SK-N-MC (cell line): ENCODE measurements around the gene IPPK.

Experiments used
- DNase-seq: peaks from one replicate; pipeline ENCODE4 v3.0.0-alpha.2; 2011; ENCODE audit warnings: low read depth, low spot score
- H3K27ac ChIP-seq: fragments of 200-600 bp; sonication (generic); 2 replicates; pipeline ENCODE4 v1.5.1; 2016; ENCODE audit warnings: mixed run types
- H3K36me3 ChIP-seq: fragments of 200-600 bp; sonication (generic); 2 replicates; pipeline ENCODE4 v1.6.1; 2017; ENCODE audit warnings: antibody characterized with exemption, low read length, mixed read lengths; ENCODE audit not compliant: insufficient read depth
- H3K4me3 ChIP-seq: fragments of 200-600 bp; sonication (generic); 2 replicates; pipeline ENCODE4 v1.5.1; 2016
- H3K9ac ChIP-seq: fragments of 200-600 bp; sonication (generic); 2 replicates; pipeline ENCODE4 v1.8.0; 2017; ENCODE audit warnings: mixed run types, mixed read lengths; ENCODE audit not compliant: insufficient read length
- H3K9me3 ChIP-seq: fragments of 200-600 bp; sonication (generic); 2 replicates; pipeline ENCODE4 v1.6.1; 2017; ENCODE audit warnings: low read depth, mild to moderate bottlenecking, antibody characterized with exemption, low read length, moderate library complexity, mixed read lengths
- EZH2 ChIP-seq: fragments of 200-600 bp; sonication (generic); IDR thresholded peaks from one replicate; pipeline ENCODE4 v1.6.1; 2017; ENCODE audit warnings: antibody characterized with exemption
- FOXP2 ChIP-seq: optimal IDR thresholded peaks from 2 replicates; pipeline ENCODE3; 2011; ENCODE audit warnings: mild to moderate bottlenecking, moderate library complexity; ENCODE audit not compliant: insufficient read depth; ENCODE audit errors: extremely low read length, control extremely low read depth
- POLR2AphosphoS5 ChIP-seq: IDR thresholded peaks from 2 replicates; pipeline ENCODE4 v1.6.1; 2012; ENCODE audit warnings: mild to moderate bottlenecking, low read depth, low read length, borderline replicate concordance

Gene IPPK

GRCh38 chr9:92706218-92706940 lies 36.4 kb upstream of the IPPK start:
- H3K9me3 ChIP-seq = no peaks in the 10 kb centered on the region
- no peak overlapping the region for H3K4me3 ChIP-seq
- H3K36me3 ChIP-seq = peaks cover 6% of the 10 kb centered on the region; the same call in 1 of the 2 replicates
- TF ChIP-seq FOXP2 (no peak), EZH2 (no peak)
- H3K27ac ChIP-seq = no peak overlapping the region
- DNase-seq = no peak
- H3K9ac ChIP-seq = no peak overlapping the region

GRCh38 chr9:92704528-92704927 lies 34.6 kb upstream of the IPPK start:
- Histone ChIP-seq H3K9ac (no peak overlapping the region), H3K36me3 (no peaks in the 10 kb centered on the region), H3K27ac (no peak overlapping the region), H3K4me3 (no peak overlapping the region), H3K9me3 (no peaks in the 10 kb centered on the region)
- no peak for DNase-seq
- TF ChIP-seq EZH2 = no peak
- TF ChIP-seq POLR2AphosphoS5 = no peak
- TF ChIP-seq FOXP2 = no peak

GRCh38 chr9:92696619-92697018 lies 26.7 kb upstream of the IPPK start:
- Histone ChIP-seq H3K9me3 (0 out of 2 replicates have a peak, but pooled peaks cover 2% of the 10 kb centered on the region), H3K4me3 (no peak overlapping the region), H3K36me3 (no peaks in the 10 kb centered on the region), H3K9ac (no peak overlapping the region), H3K27ac (no peak overlapping the region)
- no peak for TF ChIP-seq EZH2
- no peak for TF ChIP-seq FOXP2
- no peak for TF ChIP-seq POLR2AphosphoS5
- no peak for DNase-seq

GRCh38 chr9:92686954-92687353 lies 17.0 kb upstream of the IPPK start:
- Histone ChIP-seq H3K27ac (no peak overlapping the region), H3K4me3 (no peak overlapping the region), H3K9me3 (no peaks in the 10 kb centered on the region; the same call in 1 of the 2 replicates), H3K9ac (no peak overlapping the region), H3K36me3 (no peaks in the 10 kb centered on the region)
- TF ChIP-seq FOXP2 (no peak), POLR2AphosphoS5 (no peak), EZH2 (no peak)
- no peak for DNase-seq

GRCh38 chr9:92685022-92685421 lies 15.1 kb upstream of the IPPK start:
- Histone ChIP-seq H3K4me3 (no peak overlapping the region), H3K27ac (no peak overlapping the region), H3K9ac (no peak overlapping the region), H3K9me3 (no peaks in the 10 kb centered on the region), H3K36me3 (no peaks in the 10 kb centered on the region)
- no peak for DNase-seq
- no peak for TF ChIP-seq FOXP2
- no peak for TF ChIP-seq POLR2AphosphoS5
- TF ChIP-seq EZH2 = no peak

GRCh38 chr9:92682269-92682668 lies 12.3 kb upstream of the IPPK start:
- Histone ChIP-seq H3K9me3 (no peaks in the 10 kb centered on the region), H3K36me3 (no peaks in the 10 kb centered on the region), H3K9ac (no peak overlapping the region), H3K4me3 (no peak overlapping the region), H3K27ac (no peak overlapping the region)
- no peak for DNase-seq
- TF ChIP-seq FOXP2 (no peak), POLR2AphosphoS5 (no peak), EZH2 (no peak)

GRCh38 chr9:92680166-92681119 lies 10.5 kb upstream of the IPPK start:
- Histone ChIP-seq H3K9me3 (no peaks in the 10 kb centered on the region), H3K27ac (no peak overlapping the region), H3K4me3 (no peak overlapping the region), H3K9ac (no peak overlapping the region), H3K36me3 (no peaks in the 10 kb centered on the region)
- TF ChIP-seq FOXP2 = no peak
- TF ChIP-seq EZH2 = no peak
- no peak for TF ChIP-seq POLR2AphosphoS5
- DNase-seq = no peak

- H3K36me3 ChIP-seq = no peaks in the 10 kb centered on the region
- no peak for DNase-seq
- no peak overlapping the region for H3K27ac ChIP-seq
- TF ChIP-seq FOXP2 = no peak
- no peak for TF ChIP-seq POLR2AphosphoS5
- no peak for TF ChIP-seq EZH2
- H3K4me3 ChIP-seq = no peak overlapping the region
- H3K9me3 ChIP-seq = no peaks in the 10 kb centered on the region
- no peak overlapping the region for H3K9ac ChIP-seq
Observed at GRCh38 chr9:92679413-92680165, 9.7 kb upstream of the IPPK start.
